B cell (primary cell): ENCODE results near the gene HCN4. TPM values are rescaled to one million over a fixed set of nuclear protein-coding genes. Genes with fewer than 3 reads are reported as not detected.

Experiments used
- ATAC-seq: fragments of 200-7000 bp; cut with Tn5 transposase; one replicate; pipeline ENCODE4 v1.10.0; 2021; ENCODE audit warnings: low read depth, mild to moderate bottlenecking, moderate number of reproducible peaks, moderate library complexity
- CTCF ChIA-PET: fragments of 350-600 bp; sonication (Branson Sonifier 250); formaldehyde crosslinking; loops from one replicate; lab custom pipeline; 2021; ENCODE audit warnings: antibody characterized with exemption, inconsistent platforms; lab: Charles Lee
- POLR2A ChIA-PET: fragments of 350-600 bp; sonication (Branson Sonifier 250); formaldehyde crosslinking; loops from one replicate; lab custom pipeline; 2021; ENCODE audit warnings: antibody characterized with exemption; lab: Charles Lee
- DNase-seq: peaks from one replicate; pipeline ENCODE4 v3.0.0; 2013
- H2AFZ ChIP-seq: 2 replicates; pipeline ENCODE4 v1.6.1; 2012; ENCODE audit warnings: mild to moderate bottlenecking, low read depth, low read length; ENCODE audit not compliant: insufficient read depth, poor library complexity, severe bottlenecking
- H3K27ac ChIP-seq, 2 donors: 1 replicate in 1 of 2; 2 replicates in 1 of 2; pipeline ENCODE4 v1.5.1; 2012 to 2013; ENCODE audit warnings: low read length in 2 of 2, mild to moderate bottlenecking in 2 of 2, moderate library complexity in 1 of 2
- H3K27me3 ChIP-seq, 4 experiments: fragments of 200-600 bp in 1 of 4; sonication (generic) in 1 of 4; replicated peaks in 1 of 4; 1 replicate in 2 of 4; 2 replicates in 2 of 4; pipeline versions ENCODE4 v1.6.1 to v1.7.0; 2013 to 2016; ENCODE audit warnings: low read length in 3 of 4, mild to moderate bottlenecking in 2 of 4, mixed read lengths in 1 of 4, moderate library complexity in 1 of 4; ENCODE audit not compliant: insufficient read depth in 4 of 4, control insufficient read depth in 3 of 4; ENCODE audit errors: control extremely low read depth in 1 of 4
- H3K36me3 ChIP-seq, 2 experiments: replicated peaks in 1 of 2; 1 replicate in 1 of 2; 2 replicates in 1 of 2; pipeline versions ENCODE4 v1.6.1 to v1.7.1; 2013; ENCODE audit warnings: low read length in 1 of 2; ENCODE audit not compliant: insufficient read depth in 2 of 2, control insufficient read depth in 1 of 2; ENCODE audit errors: control extremely low read depth in 1 of 2, extremely low read depth in 1 of 2
- H3K4me1 ChIP-seq, 2 donors: fragments of 200-600 bp in 1 of 2; sonication (generic) in 1 of 2; 1 replicate in 1 of 2; 2 replicates in 1 of 2; pipeline versions ENCODE4 v1.5.1 to v1.6.1; 2013 to 2017; ENCODE audit warnings: low read length in 2 of 2; ENCODE audit not compliant: control insufficient read depth in 2 of 2, insufficient read depth in 2 of 2
- H3K4me2 ChIP-seq: replicated peaks from 2 replicates; pipeline ENCODE3; 2012; ENCODE audit warnings: mild to moderate bottlenecking, low read depth, low read length; ENCODE audit not compliant: poor library complexity, severe bottlenecking
- H3K4me3 ChIP-seq, 5 experiments: fragments of 200-600 bp in 1 of 5; sonication (generic) in 1 of 5; 1 replicate in 3 of 5; 2 replicates in 2 of 5; pipeline versions ENCODE4 v1.5.1 to v1.7.0; 2011 to 2016; ENCODE audit warnings: low read length in 4 of 5, mild to moderate bottlenecking in 4 of 5, low read depth in 2 of 5, control low read depth in 1 of 5, moderate library complexity in 1 of 5; ENCODE audit not compliant: insufficient read depth in 1 of 5; ENCODE audit errors: control extremely low read depth in 1 of 5, extremely low read depth in 1 of 5
- H3K79me2 ChIP-seq: fragments of 200-600 bp; sonication (generic); one replicate; pipeline ENCODE4 v1.6.0; 2016; ENCODE audit warnings: low read length; ENCODE audit not compliant: control insufficient read depth, insufficient read depth
- H3K9ac ChIP-seq: fragments of 200-600 bp; sonication (generic); 2 replicates; pipeline ENCODE4 v1.6.1; 2017; ENCODE audit warnings: mild to moderate bottlenecking, low read length, moderate library complexity
- H3K9me3 ChIP-seq, 3 donors: one replicate each; pipeline versions ENCODE4 v1.6.1 to v1.7.1; 2013; ENCODE audit warnings: low read length in 2 of 3; ENCODE audit not compliant: control insufficient read depth in 2 of 3, insufficient read depth in 1 of 3; ENCODE audit errors: control extremely low read depth in 1 of 3
- H4K20me1 ChIP-seq: 2 replicates; pipeline ENCODE4 v1.6.0; 2012; ENCODE audit warnings: mild to moderate bottlenecking, low read length; ENCODE audit not compliant: insufficient read depth, control insufficient read depth, poor library complexity, severe bottlenecking
- H3K27ac Mint-ChIP-seq: one replicate; pipeline ENCODE4 v1.8.0; 2021; ENCODE audit warnings: mixed read lengths
- H3K27me3 Mint-ChIP-seq: one replicate; pipeline ENCODE4 v1.8.0; 2021; ENCODE audit warnings: mixed read lengths
- H3K4me1 Mint-ChIP-seq: one replicate; pipeline ENCODE4 v1.8.0; 2021; ENCODE audit warnings: mixed read lengths
- H3K4me3 Mint-ChIP-seq: one replicate; pipeline ENCODE4 v1.8.0; 2021; ENCODE audit warnings: mixed read lengths
- H3K9me3 Mint-ChIP-seq: one replicate; pipeline ENCODE4 v1.8.0; 2022; ENCODE audit warnings: mixed read lengths; ENCODE audit not compliant: insufficient read depth
- CTCF ChIP-seq: fragments of 200-600 bp; IDR thresholded peaks from one replicate; pipeline ENCODE4 v1.8.0; 2022; ENCODE audit warnings: antibody characterized with exemption, mild to moderate bottlenecking
- EZH2 ChIP-seq: IDR thresholded peaks from 2 replicates; pipeline ENCODE4 v1.6.1; 2012; ENCODE audit warnings: borderline replicate concordance, low read depth, mild to moderate bottlenecking, moderate library complexity, low read length; ENCODE audit not compliant: insufficient read depth, poor library complexity, severe bottlenecking
- WGBS: methylation state at CpG from one replicate; pipeline ENCODE4 v1.1.5; 2013; ENCODE audit warnings: missing lambda C conversion rate; ENCODE audit not compliant: insufficient coverage; 5-methylcytosine and 5-hydroxymethylcytosine counted together
- intact Hi-C: fragments of 100-400 bp; cut with micrococcal nuclease; formaldehyde crosslinking; loops from one replicate; pipeline ENCODE4 v1.10.0; 2022
- polyA plus RNA-seq: library from polyadenylated mRNA; depleted of rRNA; stranded (reverse); fragments of >200 nt; gene quantifications from 2 replicates; pipeline ENCODE4 v1.2.3, GENCODE V29; 2012
- total RNA-seq, 2 donors: library from RNA; stranded (reverse); fragments of 120-200 nt in 1 of 2; gene quantifications; 1 replicate in 1 of 2; 2 replicates in 1 of 2; pipeline versions ENCODE4 v1.2.3 to v1.2.4, GENCODE V29; 2013 to 2022

Gene HCN4
- total and polyA plus RNA-seq, 2 donors (not counting 1 experiment from before 2014, with no cell fraction given), result not detected

GRCh38 chr15:73336756-73337155 lies 32.0 kb downstream of the HCN4 start:
- no peaks in the 10 kb centered on the region for H3K4me1 Mint-ChIP-seq
- H3K27me3 Mint-ChIP-seq, result peaks cover 4% of the 10 kb centered on the region
- Histone ChIP-seq H3K79me2 (no peaks in the 10 kb centered on the region), H3K27ac (no peak overlapping the region), H4K20me1 (no peaks in the 10 kb centered on the region), H2AFZ (no peak overlapping the region), H3K4me2 (no peak overlapping the region), H3K36me3 (no peaks in the 10 kb centered on the region), H3K27me3 (no peaks in the 10 kb centered on the region), H3K4me3 (no peak overlapping the region), H3K4me1 (no peaks in the 10 kb centered on the region), H3K9ac (no peak overlapping the region), H3K9me3 (peaks cover 0 to 3% (median 0%) of the 10 kb centered on the region in 3 donors)
- no peak overlapping the region for H3K27ac Mint-ChIP-seq
- 87% methylated on average over 7 of the region's 7 CpGs for WGBS
- POLR2A ChIA-PET, result no interaction called here
- no peak for ATAC-seq
- DNase-seq, result no peak
- no peak for TF ChIP-seq CTCF
- TF ChIP-seq EZH2, result no peak
- CTCF ChIA-PET, result no interaction called here
- H3K9me3 Mint-ChIP-seq, result no peaks in the 10 kb centered on the region
- no peak overlapping the region for H3K4me3 Mint-ChIP-seq
- intact Hi-C loops, result no loop called here

GRCh38 chr15:73335471-73335870 lies 33.3 kb downstream of the HCN4 start:
- H3K4me2 ChIP-seq, result no peak overlapping the region
- DNase-seq (no peak), ATAC-seq (no peak)
- no peaks in the 10 kb centered on the region for H3K36me3 ChIP-seq
- ChIA-PET POLR2A (no interaction called here), CTCF (no interaction called here)
- Mint-ChIP-seq H3K27ac (no peak overlapping the region), H3K4me3 (no peak overlapping the region), H3K27me3 (peaks cover 4% of the 10 kb centered on the region), H3K9me3 (no peaks in the 10 kb centered on the region), H3K4me1 (no peaks in the 10 kb centered on the region)
- H3K27me3 ChIP-seq, result peaks cover 0 to 3% (median 0%) of the 10 kb centered on the region in 4 experiments
- H3K4me1 ChIP-seq, result no peaks in the 10 kb centered on the region
- no peak overlapping the region for H2AFZ ChIP-seq
- no peak for TF ChIP-seq CTCF
- TF ChIP-seq EZH2, result no peak
- H3K27ac ChIP-seq, result no peak overlapping the region
- no peaks in the 10 kb centered on the region for H3K79me2 ChIP-seq
- no peak overlapping the region for H3K4me3 ChIP-seq
- H3K9me3 ChIP-seq, result no peaks in the 10 kb centered on the region
- WGBS, result 42% methylated on average over 3 of the region's 5 CpGs
- intact Hi-C loops, result no loop called here
- no peak overlapping the region for H3K9ac ChIP-seq
- H4K20me1 ChIP-seq, result no peaks in the 10 kb centered on the region
